ENCODE data around the gene MAGEA1.
"Not testable (repeated sequence)": the region's sequence is repeated elsewhere in the genome, so short reads cannot be mapped to it uniquely, and the experiment has no call there.

The MAGEA1 gene, protein sequence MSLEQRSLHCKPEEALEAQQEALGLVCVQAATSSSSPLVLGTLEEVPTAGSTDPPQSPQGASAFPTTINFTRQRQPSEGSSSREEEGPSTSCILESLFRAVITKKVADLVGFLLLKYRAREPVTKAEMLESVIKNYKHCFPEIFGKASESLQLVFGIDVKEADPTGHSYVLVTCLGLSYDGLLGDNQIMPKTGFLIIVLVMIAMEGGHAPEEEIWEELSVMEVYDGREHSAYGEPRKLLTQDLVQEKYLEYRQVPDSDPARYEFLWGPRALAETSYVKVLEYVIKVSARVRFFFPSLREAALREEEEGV

DNA sequence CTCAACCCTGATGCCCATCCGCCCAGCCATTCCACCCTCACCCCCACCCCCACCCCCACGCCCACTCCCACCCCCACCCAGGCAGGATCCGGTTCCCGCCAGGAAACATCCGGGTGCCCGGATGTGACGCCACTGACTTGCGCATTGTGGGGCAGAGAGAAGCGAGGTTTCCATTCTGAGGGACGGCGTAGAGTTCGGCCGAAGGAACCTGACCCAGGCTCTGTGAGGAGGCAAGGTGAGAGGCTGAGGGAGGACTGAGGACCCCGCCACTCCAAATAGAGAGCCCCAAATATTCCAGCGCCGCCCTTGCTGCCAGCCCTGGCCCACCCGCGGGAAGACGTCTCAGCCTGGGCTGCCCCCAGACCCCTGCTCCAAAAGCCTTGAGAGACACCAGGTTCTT lies at the start of gene MAGEA1:
MAGEA1 (plus strand) TSS at position 154 of the 400 bp plus-strand sequence. CDS start 3,106 bp downstream, outside the sequence.
- DNase-seq: no peak

DNA sequence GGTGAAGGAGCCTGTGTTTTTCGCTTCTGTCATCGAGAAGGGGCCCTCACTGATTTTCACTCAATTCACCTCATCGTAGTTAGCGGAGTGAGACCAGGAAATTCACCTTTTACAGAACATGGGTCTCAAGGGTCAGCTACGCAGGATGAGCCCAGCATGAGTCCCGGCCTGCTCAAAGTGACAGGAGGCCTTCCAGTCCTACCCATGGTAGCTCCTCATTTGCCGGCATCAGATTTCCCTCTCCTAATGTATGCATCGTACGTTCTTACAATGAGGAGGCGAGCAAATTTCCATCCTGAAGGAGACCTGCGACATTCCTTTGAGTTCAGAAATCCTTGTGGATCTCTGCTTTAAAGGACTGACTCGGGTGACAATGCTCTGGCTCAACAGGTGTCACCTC lies 46.2 kb upstream of the MAGEA1 start:
- not testable (repeated sequence) for DNase-seq

DNA sequence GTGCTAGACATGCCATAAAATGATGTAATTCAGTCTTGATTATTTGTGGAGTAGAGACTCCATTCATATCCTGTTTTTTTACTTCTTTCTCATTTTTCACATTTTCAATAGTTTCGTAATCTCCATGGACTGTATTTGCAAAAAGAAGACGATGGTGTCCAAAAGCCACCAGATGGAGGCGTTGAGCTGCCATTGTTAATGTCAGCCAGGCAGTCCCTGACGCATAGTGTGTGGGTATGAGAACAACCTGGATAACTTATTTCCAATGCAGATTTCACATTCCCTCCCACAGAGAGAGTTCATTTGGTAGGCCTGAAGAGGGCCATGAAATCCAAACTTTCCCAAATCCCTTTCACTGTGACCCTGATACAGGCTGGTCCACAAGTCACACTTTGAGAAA lies 40.0 kb upstream of the MAGEA1 start:
- not testable (repeated sequence) for DNase-seq

DNA sequence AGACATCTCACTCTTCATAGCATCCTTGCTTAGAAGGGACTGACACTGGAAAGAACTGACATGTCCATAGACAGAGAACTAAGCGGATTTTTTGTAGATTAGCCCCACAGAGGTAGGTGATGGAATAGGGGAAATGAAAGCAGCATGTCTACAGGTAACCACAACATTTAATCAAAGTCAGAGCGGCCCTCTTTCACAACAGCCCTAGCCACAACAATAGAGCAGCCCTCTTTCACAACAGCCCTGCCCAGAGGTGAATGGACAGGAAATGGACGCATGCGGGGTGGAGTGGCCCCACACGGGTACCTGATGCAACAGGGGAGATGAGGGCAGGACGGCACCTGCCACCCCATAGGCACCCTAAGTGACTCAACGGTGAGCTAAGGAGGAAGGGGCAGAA lies 32.8 kb upstream of the MAGEA1 start:
- not testable (repeated sequence) for DNase-seq

DNA sequence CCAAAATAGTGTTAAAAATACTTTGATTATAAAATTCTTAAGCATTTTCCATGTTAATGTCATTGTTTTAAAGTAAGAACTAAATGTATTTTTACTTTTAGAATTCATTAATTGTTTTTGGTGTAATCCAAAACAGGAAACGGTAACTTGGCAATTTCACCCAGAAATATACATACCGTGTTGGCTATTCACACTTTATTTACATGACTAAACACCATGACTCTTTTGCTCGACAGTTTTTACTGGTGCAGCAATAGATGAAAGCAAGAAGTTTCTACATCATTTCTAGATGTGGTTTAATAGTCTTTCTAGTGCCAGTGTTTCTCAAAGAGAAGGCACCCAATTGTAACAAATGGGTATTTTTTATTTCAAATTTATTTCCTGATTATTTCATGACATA lies 25.6 kb upstream of the MAGEA1 start:
- no peak for DNase-seq

DNA sequence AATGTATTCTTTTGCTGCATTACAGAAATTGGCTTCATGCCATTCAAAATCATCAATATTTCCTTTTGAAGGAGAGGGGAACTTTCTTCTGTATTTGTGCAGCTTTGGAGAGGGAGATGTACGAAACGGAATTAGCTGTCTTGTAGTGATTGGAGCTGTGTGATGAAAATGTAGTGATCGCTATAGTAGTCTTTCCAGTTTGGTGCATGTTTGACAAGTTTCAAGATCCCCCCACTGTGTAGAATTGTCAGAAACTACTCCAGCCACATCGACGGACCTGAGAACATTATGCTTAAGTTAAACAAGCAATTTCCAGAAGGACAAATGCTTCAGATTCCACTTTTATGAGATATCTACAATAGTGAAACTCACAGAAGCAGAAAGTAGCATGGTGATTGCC lies 21.6 kb upstream of the MAGEA1 start:
- DNase-seq: no peak

DNA sequence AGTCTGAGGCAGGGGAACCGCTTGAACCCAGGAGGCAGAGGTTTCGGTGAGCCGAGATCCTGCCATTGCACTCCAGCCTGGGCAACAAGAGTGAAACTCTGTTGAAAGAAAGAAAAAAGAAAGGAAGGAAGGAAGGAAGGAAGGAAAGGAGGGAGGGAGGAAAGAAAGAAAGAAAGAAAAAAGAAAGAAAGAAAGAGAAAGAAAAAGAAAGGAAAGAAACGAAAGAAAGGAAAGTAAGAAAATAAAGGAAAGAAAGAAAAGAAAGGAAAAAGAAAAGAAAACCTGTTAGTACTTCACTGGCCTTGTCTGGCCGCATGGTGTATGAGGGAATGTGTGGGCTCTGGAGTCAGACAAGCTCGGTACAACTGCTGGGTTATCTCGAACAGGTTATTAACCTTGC lies 20.8 kb upstream of the MAGEA1 start:
- no peak for DNase-seq

DNA sequence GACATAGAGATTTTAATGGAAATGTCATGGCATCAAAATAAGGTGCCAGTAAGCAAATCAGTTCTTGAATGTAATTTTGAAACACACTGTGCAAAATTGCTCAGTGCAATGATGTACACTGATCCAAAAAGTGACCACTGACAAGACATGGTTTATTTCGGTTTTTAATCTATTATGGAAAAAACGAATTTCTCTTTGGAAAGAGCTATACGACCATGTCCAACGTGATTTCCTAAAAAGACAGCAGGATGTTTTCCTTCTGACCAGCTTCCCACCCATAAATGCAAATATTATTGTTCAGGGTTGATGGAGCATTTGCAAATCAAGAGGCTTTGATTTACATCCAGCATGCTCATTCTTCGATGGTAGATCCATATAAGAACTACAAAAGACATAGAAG lies 17.1 kb upstream of the MAGEA1 start:
- no peak for DNase-seq

DNA sequence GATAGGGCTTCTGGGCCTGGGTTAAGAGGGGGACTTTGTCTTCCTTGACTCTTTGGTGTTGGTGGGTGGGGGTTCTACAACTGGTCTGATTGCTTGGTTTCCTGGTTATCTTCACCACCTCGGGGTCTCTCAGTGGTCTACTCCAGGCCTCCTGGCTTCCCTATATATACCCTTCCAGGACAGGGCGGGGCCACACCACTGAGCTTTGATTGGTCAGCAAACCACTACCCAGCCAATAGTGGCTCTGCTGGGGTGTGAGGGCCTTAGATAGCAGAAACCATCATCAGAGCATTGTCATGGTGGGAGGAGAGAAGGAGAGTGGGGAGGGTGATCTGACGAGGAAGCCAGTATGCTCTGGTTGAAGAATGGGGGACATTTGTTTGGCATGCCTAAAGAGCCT lies 14.4 kb upstream of the MAGEA1 start:
- DNase-seq: no peak

DNA sequence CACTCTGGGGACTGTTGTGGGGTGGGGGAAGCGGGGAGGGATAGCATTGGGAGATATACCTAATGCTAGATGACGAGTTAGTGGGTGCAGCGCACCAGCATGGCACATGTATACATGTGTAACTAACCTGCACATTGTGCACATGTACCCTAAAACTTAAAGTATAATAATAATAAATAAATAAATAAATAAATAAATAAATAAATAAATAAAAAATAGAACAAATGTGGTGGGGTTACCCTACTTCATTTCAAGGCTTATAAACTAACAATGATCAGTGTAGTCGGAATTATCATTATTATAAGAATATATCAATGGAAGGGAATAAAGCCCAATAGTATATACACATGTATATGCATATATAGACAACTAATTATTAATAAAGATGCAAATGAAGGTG lies 10.7 kb upstream of the MAGEA1 start:
- DNase-seq: not testable (repeated sequence)

DNA sequence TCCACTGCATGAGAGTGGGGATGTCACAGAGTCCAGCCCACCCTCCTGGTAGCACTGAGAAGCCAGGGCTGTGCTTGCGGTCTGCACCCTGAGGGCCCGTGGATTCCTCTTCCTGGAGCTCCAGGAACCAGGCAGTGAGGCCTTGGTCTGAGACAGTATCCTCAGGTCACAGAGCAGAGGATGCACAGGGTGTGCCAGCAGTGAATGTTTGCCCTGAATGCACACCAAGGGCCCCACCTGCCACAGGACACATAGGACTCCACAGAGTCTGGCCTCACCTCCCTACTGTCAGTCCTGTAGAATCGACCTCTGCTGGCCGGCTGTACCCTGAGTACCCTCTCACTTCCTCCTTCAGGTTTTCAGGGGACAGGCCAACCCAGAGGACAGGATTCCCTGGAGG lies 2.7 kb downstream of the MAGEA1 start:
- DNase-seq: no peak

DNA sequence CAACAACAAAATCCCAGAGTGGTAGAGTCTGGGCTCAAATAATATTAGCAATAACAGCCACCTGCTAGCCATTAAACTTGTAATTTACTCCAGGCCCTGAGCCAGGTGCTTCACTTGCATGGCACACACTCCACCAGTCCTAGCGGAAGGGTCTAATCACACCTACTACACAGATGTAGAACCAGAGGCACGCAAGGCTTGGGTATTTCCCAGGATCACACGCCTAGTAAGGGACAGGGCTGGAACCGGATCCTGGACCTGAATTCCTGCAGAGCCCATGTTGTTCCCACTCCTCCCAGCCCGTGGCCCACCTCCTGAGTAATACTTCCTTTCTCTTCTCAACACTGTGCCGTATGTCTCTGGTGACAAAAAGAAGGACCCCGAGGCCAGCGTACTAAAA lies 5.7 kb downstream of the MAGEA1 start:
- DNase-seq: no peak

DNA sequence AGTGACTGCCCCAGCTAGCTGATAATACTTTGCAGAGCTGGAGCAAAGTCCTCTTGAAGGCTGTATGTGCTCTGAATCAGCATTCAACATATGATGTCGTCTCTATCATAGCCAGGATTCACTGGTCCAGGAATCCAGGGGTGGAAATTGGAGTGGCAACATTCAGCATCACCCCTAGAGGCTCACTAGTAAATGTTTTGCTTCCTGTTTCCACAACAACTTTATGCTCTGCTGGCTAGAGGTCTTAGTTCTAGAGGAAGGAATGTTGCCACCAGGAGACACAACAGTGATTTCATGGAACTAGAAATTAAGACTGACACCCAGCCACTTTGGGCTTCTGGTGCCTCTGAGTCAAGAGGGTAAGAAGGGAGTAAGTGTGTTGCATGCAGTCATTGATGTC lies 11.3 kb downstream of the MAGEA1 start:
- no peak for DNase-seq

DNA sequence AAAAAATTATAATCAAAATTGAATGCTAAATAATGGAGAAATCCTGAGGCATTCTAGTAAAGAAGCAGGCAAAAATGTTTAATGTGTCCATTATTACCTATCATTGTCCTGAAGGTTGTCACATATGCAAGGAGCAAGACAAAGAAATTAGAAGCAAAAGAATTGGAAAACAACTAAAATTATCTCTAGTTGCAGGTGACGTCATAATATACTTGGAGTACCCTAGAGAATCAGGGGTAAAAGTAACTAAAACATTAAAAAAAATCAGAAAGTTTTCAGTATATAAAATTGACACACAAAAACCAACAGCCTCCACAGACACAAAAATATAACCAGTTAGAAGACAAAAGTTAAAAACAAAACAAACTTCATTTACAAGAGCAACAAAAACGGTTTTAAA lies 21.4 kb downstream of the MAGEA1 start:
- no peak for DNase-seq

DNA sequence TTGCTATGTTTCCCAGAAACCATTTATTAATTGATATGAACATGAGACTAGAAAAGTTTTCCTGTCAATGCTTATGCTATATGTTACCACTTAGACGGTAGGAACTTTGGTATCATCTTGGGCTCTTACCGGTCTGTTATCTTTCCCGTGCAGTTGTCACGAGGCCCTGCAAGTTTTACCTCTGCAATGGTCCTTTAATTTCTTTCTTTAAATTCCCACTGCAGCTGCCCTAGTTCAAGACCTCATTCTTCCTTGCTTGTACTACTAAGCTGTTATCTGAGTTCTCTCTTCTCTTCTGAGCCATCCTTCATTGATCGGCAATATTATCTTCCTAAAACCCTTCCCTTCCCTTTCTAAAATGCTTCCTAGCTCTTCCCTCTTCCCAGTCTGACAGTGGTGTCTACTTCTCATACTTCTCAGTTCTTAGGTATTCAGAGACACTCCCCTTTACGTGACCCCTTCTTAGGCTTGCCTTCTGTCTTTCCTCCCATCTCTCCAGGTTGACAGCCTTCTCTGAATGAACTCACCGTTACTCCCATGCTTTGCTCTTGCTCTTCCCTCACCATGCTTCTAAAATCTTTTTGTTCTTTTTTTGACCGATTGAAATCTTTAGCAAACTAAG lies 27.5 kb downstream of the MAGEA1 start:
- DNase-seq: no peak

DNA sequence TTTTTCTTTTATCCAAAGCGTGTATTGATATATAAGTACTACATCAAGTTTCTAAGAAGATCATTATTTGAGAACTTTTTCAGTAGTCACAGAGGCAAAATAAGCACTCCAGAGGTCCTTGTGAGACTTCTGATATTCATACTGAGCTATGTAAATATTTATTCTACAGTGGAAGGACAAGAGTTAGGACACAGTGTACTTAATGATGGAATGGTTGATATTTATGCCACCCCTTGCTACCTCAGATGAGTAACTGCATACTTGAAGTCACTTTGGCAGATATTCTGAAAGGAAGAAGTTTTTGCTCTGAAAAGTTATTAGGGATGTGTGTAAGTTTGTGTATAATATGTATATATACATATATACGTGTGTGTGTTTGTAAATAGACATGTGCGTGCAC lies 30.3 kb downstream of the MAGEA1 start:
- no peak for DNase-seq

DNA sequence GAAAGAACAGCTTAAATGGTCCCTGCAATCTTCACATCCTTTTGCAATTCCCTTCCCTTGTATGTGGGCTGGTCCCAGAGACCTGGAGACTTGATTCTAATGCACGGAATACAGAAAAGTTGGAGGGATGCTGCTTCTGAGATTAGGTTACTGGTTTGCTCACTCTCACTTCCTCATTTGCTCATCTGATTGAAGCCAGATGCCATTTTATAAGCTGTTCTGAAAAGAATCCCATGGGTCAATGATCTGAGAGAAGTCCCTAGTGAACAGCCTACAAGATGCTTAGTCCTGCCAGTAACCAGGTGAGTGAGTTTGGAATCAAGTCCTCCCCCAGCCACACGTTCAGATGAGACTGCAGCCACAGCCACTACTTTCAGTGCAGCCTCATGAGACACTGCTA lies 35.9 kb downstream of the MAGEA1 start:
- no peak for DNase-seq

DNA sequence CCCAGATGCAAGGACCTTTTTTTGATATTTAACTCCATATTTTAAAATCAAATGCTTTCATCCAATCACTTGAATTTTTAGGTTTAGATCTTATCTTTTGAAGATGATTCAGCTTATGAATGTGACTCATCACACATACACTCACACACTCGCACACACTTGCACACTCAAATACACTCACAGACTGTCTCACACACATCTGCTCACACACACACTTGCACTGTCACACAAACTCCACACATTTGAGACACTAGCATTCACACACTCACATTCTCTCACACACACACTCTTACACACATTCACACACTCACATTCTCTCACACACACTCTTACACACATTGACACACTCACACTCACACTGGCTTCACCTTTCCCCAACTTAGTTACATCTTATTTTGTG lies 37.8 kb downstream of the MAGEA1 start:
- DNase-seq: no peak

DNA sequence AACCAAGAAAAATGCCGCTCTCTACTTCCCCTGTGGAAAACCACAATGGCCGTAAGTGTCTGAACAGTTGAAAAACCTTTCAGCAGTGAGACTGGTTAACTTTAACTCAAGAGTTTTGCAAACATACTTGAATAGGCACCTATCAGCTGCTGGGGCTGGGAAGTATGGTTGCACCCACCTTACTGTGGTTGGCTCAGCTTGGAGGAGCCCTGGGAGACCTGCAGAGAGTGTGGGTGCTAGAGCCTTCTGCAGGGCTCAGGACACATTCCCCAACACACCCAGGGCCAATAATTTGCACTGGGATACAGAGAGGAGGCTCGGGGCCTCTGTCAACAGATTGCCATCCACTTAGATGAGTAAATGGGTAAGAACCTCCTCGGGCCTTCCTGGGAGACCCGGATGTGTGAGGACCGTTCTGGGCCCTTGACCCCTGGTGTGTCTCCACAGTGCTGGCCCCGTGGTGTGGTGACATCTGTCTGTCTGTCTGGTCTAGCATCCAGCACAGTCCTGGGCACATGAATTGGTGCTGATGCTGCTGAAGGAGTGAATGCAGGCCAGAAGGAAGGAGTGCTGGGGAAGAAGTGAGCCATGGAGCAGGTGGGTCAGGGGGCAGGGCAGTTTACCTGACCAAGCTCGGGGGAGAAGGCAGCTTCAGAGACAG lies 46.5 kb downstream of the MAGEA1 start:
- no peak for DNase-seq

DNA sequence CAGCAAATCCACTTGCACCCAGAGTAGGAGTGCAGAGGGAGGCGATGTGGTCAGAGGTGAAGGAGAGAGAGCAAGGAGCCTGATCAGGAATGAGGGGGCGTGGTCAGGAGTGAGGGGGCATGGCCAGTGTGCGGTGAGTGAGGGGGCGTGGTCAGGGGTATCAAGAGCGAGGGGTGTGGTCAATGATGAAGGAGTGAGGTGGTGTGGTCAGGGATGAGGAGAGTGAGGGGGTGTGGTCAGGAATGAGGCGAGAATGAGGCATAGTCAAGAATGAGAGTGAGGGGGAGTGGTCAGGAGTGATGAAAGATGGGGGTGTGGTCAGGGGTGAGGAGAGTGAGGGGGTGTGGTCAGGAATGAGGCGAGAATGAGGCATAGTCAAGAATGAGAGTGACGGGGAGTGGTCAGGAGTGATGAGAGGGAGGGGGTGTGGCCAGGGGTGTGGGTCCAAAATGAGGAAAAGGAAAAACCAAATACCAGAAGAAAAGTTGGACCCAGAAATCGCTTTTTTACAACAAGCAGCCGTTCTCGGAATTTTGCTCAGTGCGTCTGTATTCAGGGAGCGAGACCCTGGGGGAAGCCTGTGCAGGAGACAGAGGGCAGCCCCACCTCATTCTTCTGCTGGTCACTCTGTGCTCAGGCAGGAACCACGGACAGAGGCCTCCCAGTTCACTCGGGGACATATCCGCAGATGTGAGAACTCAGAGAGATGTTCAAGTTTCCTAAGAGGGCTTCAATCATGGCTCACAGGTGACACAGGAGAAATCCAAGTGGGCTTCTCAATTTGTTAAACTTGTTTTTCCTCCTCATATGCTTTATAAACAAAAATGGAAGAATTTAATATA lies 47.5 kb downstream of the MAGEA1 start:
- DNase-seq: no peak
